GM18526 (cell line): ENCODE results near the gene RHBG.

Experiments used
- POLR2A ChIP-seq: IDR thresholded peaks from 3 replicates; pipeline ENCODE4 v1.6.1; 2011; ENCODE audit not compliant: insufficient read length; ENCODE audit errors: extremely low read depth

Gene RHBG

DNA sequence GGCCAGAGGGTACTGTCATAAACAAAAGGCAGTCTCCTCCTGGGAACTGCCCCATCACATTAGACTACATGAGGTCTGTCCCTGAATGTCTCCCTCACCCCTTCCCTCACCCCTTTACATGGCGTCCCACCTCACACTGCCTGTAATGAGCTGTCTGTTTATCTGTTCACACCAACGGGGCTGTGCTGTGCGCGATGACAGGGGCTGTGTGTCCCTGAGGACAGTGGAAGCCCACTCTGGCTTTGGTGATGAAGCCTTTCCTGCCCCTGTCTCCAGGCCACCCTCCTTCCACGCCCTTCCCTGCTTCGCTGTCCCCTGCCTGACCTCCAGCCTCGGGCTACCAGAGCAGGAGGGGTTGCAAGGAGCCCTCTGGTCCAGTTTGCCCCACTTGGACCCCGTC is 22.7 kb downstream of the RHBG start:
- no peak for TF ChIP-seq POLR2A

DNA sequence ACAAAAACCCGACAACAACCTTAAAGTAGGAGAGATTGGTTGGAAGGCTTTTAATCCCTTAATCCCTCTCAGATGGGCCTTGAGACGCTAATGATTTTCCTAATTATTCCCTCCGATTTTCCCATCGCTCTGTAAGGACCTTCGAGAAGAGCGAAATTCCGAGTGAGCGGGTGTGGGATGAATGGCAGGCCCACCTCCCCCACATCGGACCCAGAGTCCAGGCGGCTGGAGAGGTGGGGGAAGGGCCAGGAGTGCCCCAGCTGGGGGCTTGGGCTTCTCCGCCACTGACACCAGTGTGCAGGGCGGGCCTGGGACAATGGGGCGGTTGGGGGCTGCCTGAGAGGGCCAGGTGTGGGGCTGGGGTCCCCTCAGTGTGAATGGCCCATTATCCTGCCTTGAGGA is 23.4 kb downstream of the RHBG start:
- no peak for TF ChIP-seq POLR2A

DNA sequence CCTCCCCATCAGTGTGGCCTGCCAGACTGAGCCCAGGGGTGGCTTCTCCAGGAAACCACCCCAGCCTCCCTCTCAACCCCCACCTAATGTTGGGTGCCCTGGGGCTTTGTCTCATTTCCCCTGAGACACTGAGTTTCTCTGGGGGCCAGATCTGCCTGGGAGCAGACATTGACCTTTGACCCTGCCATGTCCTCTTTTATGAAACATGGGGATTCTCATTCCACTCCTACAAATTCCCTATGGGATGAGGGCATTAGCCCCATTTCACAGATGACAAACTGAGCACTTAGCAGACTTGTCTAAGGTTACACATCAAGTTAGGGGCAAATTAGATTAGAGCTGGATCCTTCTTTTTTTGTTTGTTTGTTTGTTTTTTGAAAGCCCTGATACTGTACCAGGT is 24.1 kb downstream of the RHBG start:
- TF ChIP-seq POLR2A, result no peak

DNA sequence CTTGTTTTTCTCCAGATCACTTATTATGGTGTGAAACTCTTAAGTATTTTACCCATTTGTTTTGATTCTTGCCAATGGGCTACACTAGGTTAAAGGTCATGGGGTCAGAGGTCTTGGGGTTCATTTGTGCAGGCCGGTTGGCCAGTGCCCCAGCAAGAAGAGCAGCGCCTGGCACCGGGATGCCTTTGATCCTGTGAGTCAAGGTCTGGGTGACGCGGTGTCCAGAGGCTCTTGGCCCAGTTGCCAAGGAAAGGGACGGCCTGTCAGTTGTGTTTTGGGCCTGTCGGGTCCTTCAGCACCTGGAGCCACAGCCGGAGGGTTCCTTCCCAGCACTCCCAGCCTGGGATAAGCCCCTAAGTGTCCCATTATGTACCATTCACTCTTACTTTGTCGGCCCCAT is 25.1 kb downstream of the RHBG start:
- no peak for TF ChIP-seq POLR2A

DNA sequence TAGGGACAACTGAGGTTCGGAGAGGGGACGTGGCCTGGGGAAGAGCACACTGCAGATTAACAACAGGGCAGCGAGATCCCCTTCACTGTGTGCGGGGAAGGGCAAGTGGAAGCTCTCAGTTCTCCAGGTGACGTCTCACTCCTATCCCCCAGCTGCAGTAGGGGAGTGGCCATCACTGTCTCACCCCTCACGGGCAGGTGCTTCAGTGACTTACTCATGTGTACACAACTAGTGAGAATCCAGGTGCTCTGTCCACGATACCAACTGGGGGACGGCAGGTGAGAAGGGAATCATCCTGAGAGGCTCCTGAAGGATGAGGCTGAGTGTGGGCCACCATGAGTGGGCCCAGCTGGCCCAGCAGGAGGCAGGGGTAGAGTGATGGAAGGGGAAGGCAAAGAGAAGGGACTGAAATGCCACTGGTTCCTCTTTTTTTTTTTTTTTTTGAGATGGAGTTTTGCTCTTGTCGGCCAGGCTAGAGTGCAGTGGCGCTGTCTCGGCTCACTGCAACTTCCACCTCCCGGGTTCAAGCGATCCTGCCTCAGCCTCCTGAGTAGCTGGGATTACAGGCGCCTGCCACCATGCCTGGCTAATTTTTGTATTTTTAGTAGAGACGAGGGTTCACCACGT is 25.9 kb downstream of the RHBG start:
- TF ChIP-seq POLR2A, result no peak

DNA sequence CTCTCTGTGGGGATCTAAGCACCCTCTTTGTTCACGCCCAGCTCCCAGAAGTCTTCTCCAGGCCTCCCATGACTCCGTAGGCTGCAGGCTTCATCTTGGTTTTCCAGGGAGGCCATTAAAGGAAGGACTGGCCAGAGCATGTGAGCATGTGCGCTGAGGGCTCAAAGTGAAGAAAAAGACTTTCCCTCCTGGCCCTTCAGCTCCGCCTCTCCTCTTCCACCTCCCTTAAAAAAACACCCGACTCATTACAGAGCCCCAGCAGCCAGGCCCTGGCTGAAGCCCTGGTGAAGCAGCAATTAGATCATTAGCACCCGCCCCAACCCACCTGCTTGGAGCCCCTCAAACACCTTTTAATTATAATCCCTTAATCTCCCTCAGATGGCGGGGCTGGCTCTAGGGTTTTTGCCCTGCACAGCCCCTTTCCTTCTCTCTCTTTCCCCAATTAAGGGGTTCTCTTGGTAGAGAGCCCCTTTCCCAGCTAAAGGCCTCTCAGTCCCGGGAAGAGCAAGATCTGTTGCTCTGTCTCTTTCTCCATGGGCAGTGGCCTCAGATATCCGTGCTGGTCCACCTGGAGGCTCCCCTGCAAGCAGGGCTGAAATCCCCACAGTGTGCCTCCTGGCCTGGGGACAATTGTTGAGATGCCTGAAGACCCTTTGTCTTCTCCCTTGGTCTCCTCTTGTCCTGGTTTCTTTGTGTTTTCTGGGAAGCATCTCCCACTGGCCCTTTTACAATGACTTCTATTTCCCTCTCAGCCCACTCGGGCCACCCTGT is 30.5 kb downstream of the RHBG start:
- no peak for TF ChIP-seq POLR2A

DNA sequence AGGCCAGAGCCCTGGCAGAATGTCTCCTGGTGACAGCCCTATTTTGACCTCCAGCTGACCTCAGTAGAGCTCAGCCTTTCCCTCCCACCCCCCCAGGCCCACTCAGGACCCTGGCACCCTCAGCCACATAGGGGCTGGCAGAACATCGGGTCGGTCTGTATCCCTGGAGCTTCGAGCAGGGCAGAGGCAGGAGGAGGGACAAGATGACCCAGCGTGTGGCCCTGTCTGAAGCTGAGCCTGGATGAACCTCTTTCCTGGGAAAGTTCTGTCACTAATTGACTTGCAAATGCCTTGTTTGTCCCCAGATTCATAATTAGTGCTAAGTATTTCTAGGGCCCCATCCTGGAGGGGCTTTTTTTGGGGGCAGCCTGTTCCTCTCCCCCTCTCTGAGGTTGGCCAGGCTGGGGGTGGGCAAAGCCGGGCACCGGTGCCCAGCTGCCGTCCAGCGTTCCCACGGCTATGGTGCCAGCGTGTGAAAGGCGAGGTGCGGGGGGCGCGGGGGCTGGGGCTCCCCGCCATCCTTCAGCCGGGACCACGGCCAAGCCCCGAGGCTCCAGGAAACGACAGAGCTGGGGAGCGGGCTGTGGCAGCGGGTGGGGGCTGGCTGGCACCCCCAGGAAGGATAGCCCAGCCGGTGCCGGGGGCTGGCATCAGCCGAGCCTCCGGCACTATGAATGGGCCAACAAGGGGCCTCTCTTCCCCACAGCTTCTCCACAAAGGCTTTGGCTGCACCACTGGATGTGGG is 31.4 kb downstream of the RHBG start:
- no peak for TF ChIP-seq POLR2A

DNA sequence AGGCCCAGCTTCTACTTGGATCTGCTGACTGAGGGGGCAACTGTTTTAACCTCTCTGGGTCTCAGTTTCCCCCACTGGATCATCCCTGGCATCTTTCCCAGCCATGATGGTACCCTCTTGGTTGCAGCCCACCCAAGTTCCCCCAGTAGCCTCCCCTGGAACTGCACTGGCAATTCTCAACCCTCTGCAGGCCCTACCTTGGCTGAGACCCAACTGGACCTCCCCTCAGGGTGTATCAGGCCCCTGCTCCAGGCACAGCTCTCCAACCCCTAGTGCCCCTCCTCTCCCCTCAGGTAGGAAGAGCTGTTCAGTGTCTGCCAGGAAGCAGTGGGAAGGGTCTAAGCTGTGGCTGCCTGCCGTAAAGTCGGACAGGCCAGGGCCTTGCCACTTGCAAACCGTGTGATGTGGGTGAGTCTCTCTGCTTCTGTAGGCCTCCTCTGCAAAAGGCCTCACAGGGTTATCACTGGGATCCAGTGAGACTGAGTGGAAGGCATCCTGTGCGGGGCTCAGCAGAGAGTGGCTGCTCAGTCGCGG is 32.1 kb downstream of the RHBG start:
- TF ChIP-seq POLR2A, result no peak

DNA sequence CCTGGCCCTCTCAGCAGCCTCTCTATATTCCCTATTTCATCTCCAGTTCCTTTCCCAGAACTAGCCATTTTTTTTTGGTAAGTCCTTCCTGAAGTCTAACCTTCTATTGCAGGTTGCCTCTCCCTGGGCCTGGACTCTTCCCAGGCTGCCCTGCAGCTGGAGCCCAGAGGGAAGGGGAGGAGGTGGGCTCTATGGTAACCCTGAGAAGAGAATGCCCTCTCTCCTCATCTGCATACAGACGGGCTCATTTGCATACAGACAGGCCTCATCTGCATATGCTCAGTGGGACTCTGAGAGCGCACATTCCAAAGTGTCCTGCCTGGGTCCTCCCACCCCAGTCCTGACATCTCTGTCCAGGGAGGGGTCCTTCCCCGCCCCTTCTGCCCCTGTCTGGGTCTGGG is 32.7 kb downstream of the RHBG start:
- TF ChIP-seq POLR2A, result no peak

DNA sequence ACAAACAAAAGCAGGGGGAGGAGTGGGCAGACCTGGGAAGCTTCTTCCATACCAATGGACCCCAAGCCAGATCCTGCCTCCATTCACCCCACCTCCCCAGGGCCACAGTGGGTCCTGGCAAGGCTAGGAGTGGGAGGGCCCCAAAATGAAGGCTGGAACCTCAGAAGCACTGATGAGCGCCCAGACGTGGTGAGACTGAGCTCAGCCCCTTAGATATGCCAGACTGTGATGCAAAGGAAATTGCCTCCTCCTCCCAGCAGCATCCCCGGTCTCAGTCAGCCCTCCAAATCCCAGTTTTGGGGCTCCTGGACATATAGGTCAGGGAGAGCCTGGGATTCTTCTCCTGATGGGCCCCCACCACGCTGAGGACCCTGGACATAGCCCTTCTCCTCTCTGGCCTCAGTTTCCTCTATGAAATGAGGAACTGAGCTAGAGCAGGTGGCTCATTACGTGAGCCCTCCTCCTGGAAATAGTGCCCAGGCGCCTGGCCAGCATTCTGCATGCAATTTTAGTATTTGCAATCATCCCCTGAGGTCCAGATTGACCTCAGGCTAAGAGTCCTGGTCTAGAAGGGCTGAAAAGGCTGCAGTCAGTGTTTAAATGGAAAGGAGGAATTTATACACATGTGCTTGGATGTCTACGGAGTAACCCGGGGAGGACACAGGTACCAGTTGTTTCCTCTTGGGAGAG is 33.5 kb downstream of the RHBG start:
- TF ChIP-seq POLR2A, result no peak

DNA sequence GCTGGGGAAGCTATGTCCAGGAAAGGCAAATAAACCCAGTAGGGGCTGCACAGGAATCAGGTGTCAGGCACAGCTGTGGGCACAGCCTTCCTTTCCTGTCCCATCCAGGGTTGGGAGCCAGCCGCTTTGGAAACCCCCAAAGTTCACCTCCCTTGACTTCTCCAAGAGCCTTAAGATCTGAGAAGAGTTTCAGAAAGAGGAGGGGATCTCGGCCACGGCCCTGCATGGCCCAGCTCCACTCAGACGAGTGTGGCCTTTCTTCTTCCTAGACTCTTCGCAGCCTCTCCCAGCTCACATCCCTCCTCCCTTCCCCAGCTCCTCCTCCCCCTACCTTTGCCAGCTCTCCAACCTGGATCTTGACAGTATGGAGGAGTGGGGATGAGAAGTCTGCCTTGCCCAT is 36.7 kb downstream of the RHBG start:
- no peak for TF ChIP-seq POLR2A

DNA sequence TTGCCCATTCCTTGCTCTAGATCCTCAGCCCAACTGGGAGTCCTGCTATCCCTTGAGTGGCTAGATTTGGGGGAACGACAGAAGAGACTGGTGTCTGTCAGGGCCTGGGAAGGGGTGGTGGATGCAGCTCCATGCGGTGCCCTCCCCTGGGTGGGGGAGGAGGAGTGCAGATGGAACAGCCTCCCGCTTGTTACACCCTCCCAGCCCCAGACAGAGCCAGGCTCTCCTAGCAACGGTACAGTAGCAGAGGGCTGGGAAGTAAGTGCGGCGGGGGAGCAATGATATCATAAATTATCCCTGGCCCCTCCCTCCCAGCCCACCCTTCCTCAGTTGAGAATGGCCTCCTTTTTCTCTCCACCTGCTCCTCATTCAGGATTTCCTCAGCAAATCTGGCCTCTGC is 37.2 kb downstream of the RHBG start:
- no peak for TF ChIP-seq POLR2A

DNA sequence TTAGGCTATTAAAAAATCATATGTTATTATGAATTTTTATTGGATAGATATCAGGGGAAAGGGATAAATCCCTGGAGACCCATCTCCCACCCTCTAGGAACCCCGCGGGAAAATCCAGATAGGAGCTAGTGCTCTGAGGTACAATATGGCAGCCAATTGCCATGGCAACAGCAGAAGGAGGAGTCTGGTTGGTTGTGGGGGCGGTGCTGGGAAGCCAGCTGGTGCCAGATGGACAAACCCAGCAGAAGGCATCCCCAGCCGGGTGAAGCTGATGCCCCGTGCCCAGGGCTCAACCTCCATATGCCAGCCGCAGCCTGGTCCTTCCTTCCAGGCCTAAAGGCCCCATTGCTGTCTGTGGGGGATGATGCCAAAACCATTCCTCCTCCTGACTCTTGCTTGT is 38.3 kb downstream of the RHBG start:
- no peak for TF ChIP-seq POLR2A

DNA sequence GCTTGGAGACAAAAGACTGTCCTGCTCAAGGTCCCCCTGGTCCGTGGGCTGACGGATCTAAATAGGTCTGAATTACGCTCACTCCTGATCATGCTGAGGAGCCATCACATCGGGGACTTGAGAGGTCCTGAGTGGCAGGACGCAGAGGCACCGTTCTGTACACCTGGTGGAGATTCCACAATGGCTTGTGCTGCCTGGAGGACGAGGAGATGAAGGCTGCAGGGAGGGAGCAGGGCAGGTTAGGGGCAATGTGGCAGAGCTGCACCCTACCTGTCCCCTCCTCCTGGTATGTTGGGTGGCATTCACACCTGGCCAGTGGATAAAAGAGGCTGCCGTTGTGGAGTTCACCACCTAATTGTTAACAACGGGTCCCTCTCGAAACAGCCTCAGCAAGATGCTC is 38.7 kb downstream of the RHBG start:
- TF ChIP-seq POLR2A, result no peak

DNA sequence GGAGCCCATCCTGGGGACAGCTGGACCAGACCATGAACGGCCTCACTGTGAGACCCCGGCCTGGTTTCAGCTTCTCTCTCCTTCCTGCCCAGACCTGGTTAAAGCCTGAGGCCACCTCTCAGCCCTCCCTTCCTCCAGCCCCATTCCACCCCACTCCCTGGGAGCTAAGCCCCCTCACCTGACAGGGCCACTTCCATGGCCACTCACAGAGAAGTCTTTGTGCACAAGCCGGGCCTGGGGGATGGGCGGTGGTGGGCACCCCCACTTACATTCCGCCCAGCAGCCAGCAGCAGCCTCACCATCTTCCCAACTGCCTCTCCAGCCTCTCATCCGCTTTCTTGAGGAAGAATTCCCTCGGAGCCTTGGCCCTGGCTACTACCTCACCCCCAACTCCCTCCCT is 40.4 kb downstream of the RHBG start:
- no peak for TF ChIP-seq POLR2A
